ENCODE data around the gene SPOCK1. TPM values are rescaled to one million over a fixed set of nuclear protein-coding genes. Genes with fewer than 3 reads are reported as not detected.

The SPOCK1 gene
- total and polyA plus RNA-seq, 2 donors (not counting 3 experiments of a cell fraction or from before 2014, with no cell fraction given) = 144 to 280 TPM

- dilution Hi-C loops (cut with MboI; ENCODE audit: extremely low pct_ligation_motif_present, low sequenced_read_pairs) = no loop called here
- POLR2A ChIA-PET = no interaction called here
- no peaks in the 10 kb centered on the region for H3K27me3 ChIP-seq (ENCODE audit: control insufficient read depth in 2 of 2, insufficient read depth in 2 of 2, low read length in 2 of 2)
- no peak overlapping the region for H2AFZ ChIP-seq (ENCODE audit: low read depth, low read length)
- no peak for DNase-seq (ENCODE audit: low read depth, low spot score)
- BruUV-seq (replicated peaks) = no TSS peak
- TF ChIP-seq MYC (IDR thresholded peaks at IDR 0.05; ENCODE audit: low read depth, low read length) = no peak
- TF ChIP-seq EZH2 (IDR thresholded peaks at IDR 0.05; ENCODE audit: borderline replicate concordance, low read depth, low read length, severe bottlenecking) = no peak
- TF ChIP-seq JUN (IDR thresholded peaks at IDR 0.05; ENCODE audit: borderline replicate concordance, insufficient read depth, insufficient read length, low read depth) = no peak
- no peak for TF ChIP-seq POLR2A (IDR thresholded peaks at IDR 0.05; ENCODE audit: low read depth, low read length)
- no peak for TF ChIP-seq CTCF (IDR thresholded peaks at IDR 0.05; ENCODE audit: extremely low read depth in 1 of 2, insufficient read depth in 1 of 2, low read depth in 1 of 2, low read length in 2 of 2)
- TF ChIP-seq GATA2 (IDR thresholded peaks at IDR 0.05; ENCODE audit: insufficient read depth, insufficient read length, low read depth, low read length) = no peak
- no peak for TF ChIP-seq FOS (IDR thresholded peaks at IDR 0.05; ENCODE audit: borderline replicate concordance, insufficient read depth, low read length)
- TF ChIP-seq MAX (IDR thresholded peaks at IDR 0.05; ENCODE audit: insufficient read depth, insufficient read length) = no peak
- TF ChIP-seq POLR2AphosphoS5 (IDR thresholded peaks at IDR 0.05; ENCODE audit: insufficient read depth, low read depth, low read length) = no peak
- FAIRE-seq = no peak
- no peaks in the 10 kb centered on the region for H3K9me1 ChIP-seq (replicated peaks; ENCODE audit: control insufficient read depth, extremely low read depth, insufficient read depth, low read length)
- CTCF ChIA-PET = interaction anchor here (3.7 kb wide), 1 partner anchor 84 kb away, joined by 13 read pairs; no protein-coding TSS in a partner anchor
- no peaks in the 10 kb centered on the region for H3K36me3 ChIP-seq (ENCODE audit: control insufficient read depth in 2 of 2, extremely low read depth in 1 of 2, insufficient read depth in 2 of 2, low read length in 2 of 2)
- H4K20me1 ChIP-seq (replicated peaks; ENCODE audit: control insufficient read depth, extremely low read depth, insufficient read depth, low read length) = no peaks in the 10 kb centered on the region
- intact Hi-C loops (cut with micrococcal nuclease) = no loop called here
- H3K4me1 ChIP-seq (ENCODE audit: control insufficient read depth, extremely low read depth, insufficient read depth, low read length) = peaks cover 2% of the 10 kb centered on the region
- H3K9ac ChIP-seq (replicated peaks; ENCODE audit: extremely low read depth, insufficient read depth, low read length) = no peak overlapping the region
- no peaks in the 10 kb centered on the region for H3K9me3 ChIP-seq (replicated peaks; ENCODE audit: control insufficient read depth, insufficient read depth, low read length)
- no peak overlapping the region for H3K27ac ChIP-seq (ENCODE audit: insufficient read depth, low read depth, low read length)
- no peak overlapping the region for H3K4me3 ChIP-seq (replicated peaks in 1 of 3; ENCODE audit: insufficient read depth in 1 of 3, low read depth in 1 of 3, low read length in 3 of 3)
- no peak overlapping the region for H3K4me2 ChIP-seq (ENCODE audit: insufficient read depth, low read length)
- H3K79me2 ChIP-seq (ENCODE audit: control insufficient read depth, insufficient read depth, low read length) = peaks cover 46% of the 10 kb centered on the region
Measured at GRCh38 chr5:137403869-137404268, 95.3 kb downstream of the SPOCK1 start.

Measured in endothelial cell of umbilical vein (primary cell).